Measurements from ENCODE around the gene NRTN. TPM values are rescaled to one million over a fixed set of nuclear protein-coding genes. Genes with fewer than 3 reads are reported as not detected.

Gene NRTN
- total and polyA plus RNA-seq, 2 of the 13 experiments (the other 11 are each of a cell fraction or from before 2014, with no cell fraction given), result 4.1 to 5.3 TPM

GRCh38 chr19:5870986-5871394 is 66.1 kb downstream of the NRTN start (continued):
- TF ChIP-seq, protein P1, sequence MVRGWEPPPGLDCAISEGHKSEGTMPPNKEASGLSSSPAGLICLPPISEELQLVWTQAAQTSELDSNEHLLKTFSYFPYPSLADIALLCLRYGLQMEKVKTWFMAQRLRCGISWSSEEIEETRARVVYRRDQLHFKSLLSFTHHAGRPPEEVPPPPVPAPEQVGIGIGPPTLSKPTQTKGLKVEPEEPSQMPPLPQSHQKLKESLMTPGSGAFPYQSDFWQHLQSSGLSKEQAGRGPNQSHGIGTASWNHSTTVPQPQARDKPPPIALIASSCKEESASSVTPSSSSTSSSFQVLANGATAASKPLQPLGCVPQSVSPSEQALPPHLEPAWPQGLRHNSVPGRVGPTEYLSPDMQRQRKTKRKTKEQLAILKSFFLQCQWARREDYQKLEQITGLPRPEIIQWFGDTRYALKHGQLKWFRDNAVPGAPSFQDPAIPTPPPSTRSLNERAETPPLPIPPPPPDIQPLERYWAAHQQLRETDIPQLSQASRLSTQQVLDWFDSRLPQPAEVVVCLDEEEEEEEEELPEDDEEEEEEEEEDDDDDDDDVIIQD (CRISPR knock-in tag; IDR thresholded peaks at IDR 0.05; ENCODE audit: low read depth), result peak; percentile 67
- TF ChIP-seq DNMT1 (CRISPR knock-in tag; IDR thresholded peaks at IDR 0.05) (0 out of 2 replicates have a peak, but pooled peaks have one; percentile 66), FOXA1 (IDR thresholded peaks at IDR 0.05) (no peak), FOXA1 (CRISPR knock-in tag; IDR thresholded peaks at IDR 0.05) (peak; percentile 90), DNMT3B (CRISPR knock-in tag; conservative IDR thresholded peaks at IDR 0.05) (no peak), CBX2 (IDR thresholded peaks at IDR 0.05; ENCODE audit: low read depth, low read length) (no peak), CBX2 (CRISPR knock-in tag; IDR thresholded peaks at IDR 0.05; ENCODE audit: low read depth) (no peak), HHEX (CRISPR knock-in tag; IDR thresholded peaks at IDR 0.05) (peak; percentile 33; the same call in 1 of the 2 replicates), TARDBP (CRISPR knock-in tag; IDR thresholded peaks at IDR 0.05) (peak; percentile 91), ZNF567 (CRISPR knock-in tag; IDR thresholded peaks at IDR 0.05; ENCODE audit: borderline replicate concordance) (peak; percentile 67; the same call in 1 of the 2 replicates), ZNF296 (CRISPR knock-in tag; conservative IDR thresholded peaks at IDR 0.05) (no peak), CREM (IDR thresholded peaks at IDR 0.05) (peak; percentile 83), CREM (CRISPR knock-in tag; IDR thresholded peaks at IDR 0.05) (no peak), ZNF430 (CRISPR knock-in tag; IDR thresholded peaks at IDR 0.05) (peak; percentile 70; the same call in 1 of the 2 replicates), SAP130 (CRISPR knock-in tag; IDR thresholded peaks at IDR 0.05; ENCODE audit: low read depth) (peak; percentile 90), ZNF777 (CRISPR knock-in tag; IDR thresholded peaks at IDR 0.05) (peak; percentile 46; the same call in 1 of the 2 replicates), SALL1 (CRISPR knock-in tag; IDR thresholded peaks at IDR 0.05) (peak; percentile 97), ZFP36L1 (CRISPR knock-in tag; IDR thresholded peaks at IDR 0.05) (no peak; the same call in 1 of the 2 replicates), ZKSCAN1 (IDR thresholded peaks at IDR 0.05; ENCODE audit: low read length) (peak; percentile 32; the same call in 1 of the 2 replicates), KDM1A (CRISPR knock-in tag; IDR thresholded peaks at IDR 0.05) (peak; percentile 100), SNAPC2 (CRISPR knock-in tag; IDR thresholded peaks at IDR 0.05) (peak; percentile 65; the same call in 1 of the 2 replicates), HNF1B (CRISPR knock-in tag; IDR thresholded peaks at IDR 0.05) (peak; percentile 96), RCOR2 (CRISPR knock-in tag; IDR thresholded peaks at IDR 0.05) (peak; percentile 99), HIVEP1 (CRISPR knock-in tag; IDR thresholded peaks at IDR 0.05) (peak; percentile 44; the same call in 1 of the 2 replicates), ZNF326 (CRISPR knock-in tag; IDR thresholded peaks at IDR 0.05; ENCODE audit: borderline replicate concordance) (no peak), ZNF703 (CRISPR knock-in tag; IDR thresholded peaks at IDR 0.05; ENCODE audit: borderline replicate concordance) (peak; percentile 36; the same call in 1 of the 2 replicates), TCF7 (IDR thresholded peaks at IDR 0.05; ENCODE audit: low read depth) (peak; percentile 81)
- TF ChIP-seq, protein P2, sequence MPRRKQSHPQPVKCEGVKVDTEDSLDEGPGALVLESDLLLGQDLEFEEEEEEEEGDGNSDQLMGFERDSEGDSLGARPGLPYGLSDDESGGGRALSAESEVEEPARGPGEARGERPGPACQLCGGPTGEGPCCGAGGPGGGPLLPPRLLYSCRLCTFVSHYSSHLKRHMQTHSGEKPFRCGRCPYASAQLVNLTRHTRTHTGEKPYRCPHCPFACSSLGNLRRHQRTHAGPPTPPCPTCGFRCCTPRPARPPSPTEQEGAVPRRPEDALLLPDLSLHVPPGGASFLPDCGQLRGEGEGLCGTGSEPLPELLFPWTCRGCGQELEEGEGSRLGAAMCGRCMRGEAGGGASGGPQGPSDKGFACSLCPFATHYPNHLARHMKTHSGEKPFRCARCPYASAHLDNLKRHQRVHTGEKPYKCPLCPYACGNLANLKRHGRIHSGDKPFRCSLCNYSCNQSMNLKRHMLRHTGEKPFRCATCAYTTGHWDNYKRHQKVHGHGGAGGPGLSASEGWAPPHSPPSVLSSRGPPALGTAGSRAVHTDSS (CRISPR knock-in tag; conservative IDR thresholded peaks at IDR 0.05), result no peak
- TF ChIP-seq, protein P3, sequence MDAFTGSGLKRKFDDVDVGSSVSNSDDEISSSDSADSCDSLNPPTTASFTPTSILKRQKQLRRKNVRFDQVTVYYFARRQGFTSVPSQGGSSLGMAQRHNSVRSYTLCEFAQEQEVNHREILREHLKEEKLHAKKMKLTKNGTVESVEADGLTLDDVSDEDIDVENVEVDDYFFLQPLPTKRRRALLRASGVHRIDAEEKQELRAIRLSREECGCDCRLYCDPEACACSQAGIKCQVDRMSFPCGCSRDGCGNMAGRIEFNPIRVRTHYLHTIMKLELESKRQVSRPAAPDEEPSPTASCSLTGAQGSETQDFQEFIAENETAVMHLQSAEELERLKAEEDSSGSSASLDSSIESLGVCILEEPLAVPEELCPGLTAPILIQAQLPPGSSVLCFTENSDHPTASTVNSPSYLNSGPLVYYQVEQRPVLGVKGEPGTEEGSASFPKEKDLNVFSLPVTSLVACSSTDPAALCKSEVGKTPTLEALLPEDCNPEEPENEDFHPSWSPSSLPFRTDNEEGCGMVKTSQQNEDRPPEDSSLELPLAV (CRISPR knock-in tag; conservative IDR thresholded peaks at IDR 0.05; ENCODE audit: low read depth), result no peak
